ENCODE results near the gene CCDC188. TPM values are rescaled to one million over a fixed set of nuclear protein-coding genes. Genes with fewer than 3 reads are reported as not detected.

Gene CCDC188
- total and polyA plus RNA-seq, 9 of the 15 experiments (the other 6 are each of a cell fraction or from before 2014, with no cell fraction given) = not detected

- TF ChIP-seq CBX3 (IDR thresholded peaks at IDR 0.05; ENCODE audit: borderline replicate concordance in 1 of 2, low read length in 2 of 2) = no peak
- no peak for TF ChIP-seq KLF1 (tag; IDR thresholded peaks at IDR 0.05)
- TF ChIP-seq PML (IDR thresholded peaks at IDR 0.05; ENCODE audit: low read length) = 0 out of 2 replicates have a peak, but pooled peaks have one; percentile 19
- no peak for TF ChIP-seq PRMT5 (CRISPR knock-in tag; IDR thresholded peaks at IDR 0.05)
- no peak for TF ChIP-seq MEF2A (IDR thresholded peaks at IDR 0.05; ENCODE audit: control insufficient read depth, low read depth, low read length)
These were observed 42.1 kb downstream of the CCDC188 start (continued) for GRCh38 chr22:20108757-20109230.

- ATAC-seq = no peak
- Histone ChIP-seq H3K27me3 (ENCODE audit: control insufficient read depth in 2 of 2, insufficient read depth in 2 of 2, low read length in 2 of 2) (no peaks in the 10 kb centered on the region), H3K79me2 (ENCODE audit: control insufficient read depth, insufficient read depth, low read length) (peaks cover 20% of the 10 kb centered on the region), H3K9me1 (ENCODE audit: control insufficient read depth, insufficient read depth, low read length) (peaks cover 5% of the 10 kb centered on the region), H3K36me3 (ENCODE audit: control insufficient read depth, insufficient read depth, low read length) (peaks cover 97% of the 10 kb centered on the region), H3K27ac (ENCODE audit: extremely low read depth, low read depth, low read length) (no peak overlapping the region), H3K4me1 (replicated peaks in 1 of 2; ENCODE audit: control insufficient read depth in 2 of 2, insufficient read depth in 2 of 2, low read length in 2 of 2) (peaks cover 0 to 58% of the 10 kb centered on the region in 2 experiments; a peak in 3 of 5 replicates), H3K9ac (ENCODE audit: insufficient read depth in 1 of 2, low read depth in 2 of 2, low read length in 2 of 2) (peak overlapping the region in 1 of 2 experiments; percentile 48; a peak in 2 of 4 replicates), H3K9me3 (replicated peaks; ENCODE audit: control insufficient read depth, insufficient read depth, low read depth, low read length) (no peaks in the 10 kb centered on the region), H3K4me3 (no peak overlapping the region), H3K4me2 (ENCODE audit: insufficient read depth, low read length) (no peak overlapping the region), H2AFZ (ENCODE audit: low read depth, low read length) (no peak overlapping the region), H4K20me1 (replicated peaks; ENCODE audit: control insufficient read depth, insufficient read depth, low read length) (peaks cover 80% of the 10 kb centered on the region)
- FAIRE-seq = no peak
- in situ Hi-C loops (cut with MboI) (no loop called here), intact Hi-C loops (cut with micrococcal nuclease) (no loop called here)
- POLR2A ChIA-PET = interaction anchor here (0.5 to 20.7 kb wide), 26 partner anchors 10 to 874 kb away, joined by 3 to 513 read pairs (median 3); partner anchors contain the start of genes DGCR6L, LZTR1, RANBP1 and TANGO2
- WGBS (ENCODE audit: insufficient coverage, low coverage, missing lambda C conversion rate) = 85% methylated on average over 13 of the region's 13 CpGs
- DNase-seq (ENCODE audit: extremely low read depth in 1 of 4, low spot score in 3 of 4) = no peak
- no TSS peak for BruUV-seq (replicated peaks)
- CTCF ChIA-PET (ENCODE audit: low intra/inter-chr PET ratio) = no interaction called here
- TF ChIP-seq SP2 (IDR thresholded peaks at IDR 0.05; ENCODE audit: extremely low read depth, low read depth, low read length, poor library complexity, severe bottlenecking) (no peak), ELF4 (CRISPR knock-in tag; IDR thresholded peaks at IDR 0.05) (0 out of 2 replicates have a peak, but pooled peaks have one; percentile 17), MXD1 (CRISPR knock-in tag; IDR thresholded peaks at IDR 0.05; ENCODE audit: borderline replicate concordance, poor library complexity, severe bottlenecking) (no peak), POLR2A (conservative IDR thresholded peaks at IDR 0.05) (peak; percentile 31), ZBTB8A (IDR thresholded peaks at IDR 0.05; ENCODE audit: partially characterized antibody) (no peak), DLX4 (CRISPR knock-in tag; IDR thresholded peaks at IDR 0.05) (no peak), SMC3 (conservative IDR thresholded peaks at IDR 0.05; ENCODE audit: insufficient read depth, low read depth, low read length) (0 out of 2 replicates have a peak, but pooled peaks have one; percentile 7), HBP1 (CRISPR knock-in tag; IDR thresholded peaks at IDR 0.05) (peak; percentile 80; the same call in 1 of the 2 replicates), NFYB (IDR thresholded peaks at IDR 0.05; ENCODE audit: extremely low read depth, insufficient read length) (no peak), SAP30 (IDR thresholded peaks at IDR 0.05; ENCODE audit: borderline replicate concordance, insufficient read depth, low read depth, low read length, poor library complexity, severe bottlenecking) (peak; percentile 20)
These were observed 42.7 kb downstream of the CCDC188 start for GRCh38 chr22:20107951-20108756.
